HUES48 (cell line): Measurements from ENCODE around the gene RPS6KA2.

Experiments used
- H3K27ac ChIP-seq: one replicate; pipeline ENCODE4 v1.7.0; 2013; ENCODE audit warnings: low read depth, low read length, inconsistent platforms
- H3K27me3 ChIP-seq: 2 replicates; pipeline ENCODE4 v1.6.1; 2013; ENCODE audit warnings: mild to moderate bottlenecking, low read length; ENCODE audit not compliant: control insufficient read depth, insufficient read depth
- H3K36me3 ChIP-seq: 2 replicates; pipeline ENCODE4 v1.6.1; 2013; ENCODE audit warnings: low read length; ENCODE audit not compliant: control insufficient read depth, insufficient read depth
- H3K4me1 ChIP-seq: 2 replicates; pipeline ENCODE4 v1.6.1; 2013; ENCODE audit warnings: mild to moderate bottlenecking, low read length; ENCODE audit not compliant: control insufficient read depth, insufficient read depth
- H3K4me3 ChIP-seq: 2 replicates; pipeline ENCODE4 v1.5.1; 2013; ENCODE audit warnings: mild to moderate bottlenecking, low read depth, low read length
- H3K9ac ChIP-seq: 2 replicates; pipeline ENCODE4 v1.6.1; 2013; ENCODE audit warnings: mild to moderate bottlenecking, low read depth, low read length, moderate library complexity
- H3K9me3 ChIP-seq: 2 replicates; pipeline ENCODE4 v1.6.1; 2013; ENCODE audit warnings: low read length; ENCODE audit not compliant: control insufficient read depth, insufficient read depth

RPS6KA2 gene

DNA sequence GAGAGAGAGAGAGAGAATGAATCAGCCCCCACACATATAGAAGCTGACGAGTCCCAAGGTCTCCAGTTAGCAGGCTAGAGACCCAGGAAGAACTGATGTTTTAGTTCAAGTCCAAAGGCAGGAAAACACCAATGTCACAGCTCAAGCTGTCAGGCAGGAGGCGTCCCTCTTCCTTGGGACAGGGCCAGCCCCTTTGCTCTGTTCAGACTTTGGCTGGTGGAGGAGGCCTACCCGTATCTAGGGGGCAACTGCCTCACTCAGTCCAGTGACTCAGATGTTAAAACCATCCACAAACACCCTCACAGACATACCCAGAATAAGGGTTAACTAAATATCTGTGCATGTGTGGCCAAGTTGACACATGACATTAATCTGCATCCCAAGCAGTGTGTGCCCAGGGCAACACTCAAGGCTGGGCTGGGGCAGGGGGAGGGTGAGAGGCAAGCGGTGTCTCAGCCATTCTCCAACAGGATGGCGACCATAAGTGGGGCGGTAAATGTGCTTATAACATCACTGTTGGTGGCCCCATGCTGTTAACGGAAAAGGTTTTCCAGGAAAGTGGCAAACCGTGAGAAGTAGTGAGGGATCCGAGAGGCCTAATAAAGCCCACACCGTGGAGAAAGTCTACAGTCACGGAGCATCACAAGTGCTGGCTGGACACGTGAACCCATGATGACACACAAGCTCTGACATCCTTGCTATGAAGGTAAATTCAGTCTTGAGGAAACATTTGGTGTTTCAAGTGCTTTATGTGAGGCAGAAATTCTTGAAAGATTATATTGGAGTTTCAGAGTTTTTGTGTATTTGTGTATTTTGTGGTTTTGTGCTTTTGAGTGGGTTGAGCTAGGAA is 68.7 kb downstream of the RPS6KA2 start:
- Histone ChIP-seq H3K9me3 (no peaks in the 10 kb centered on the region), H3K4me3 (no peak overlapping the region), H3K4me1 (no peaks in the 10 kb centered on the region), H3K36me3 (no peaks in the 10 kb centered on the region), H3K27me3 (no peaks in the 10 kb centered on the region), H3K9ac (no peak overlapping the region), H3K27ac (no peak overlapping the region)

DNA sequence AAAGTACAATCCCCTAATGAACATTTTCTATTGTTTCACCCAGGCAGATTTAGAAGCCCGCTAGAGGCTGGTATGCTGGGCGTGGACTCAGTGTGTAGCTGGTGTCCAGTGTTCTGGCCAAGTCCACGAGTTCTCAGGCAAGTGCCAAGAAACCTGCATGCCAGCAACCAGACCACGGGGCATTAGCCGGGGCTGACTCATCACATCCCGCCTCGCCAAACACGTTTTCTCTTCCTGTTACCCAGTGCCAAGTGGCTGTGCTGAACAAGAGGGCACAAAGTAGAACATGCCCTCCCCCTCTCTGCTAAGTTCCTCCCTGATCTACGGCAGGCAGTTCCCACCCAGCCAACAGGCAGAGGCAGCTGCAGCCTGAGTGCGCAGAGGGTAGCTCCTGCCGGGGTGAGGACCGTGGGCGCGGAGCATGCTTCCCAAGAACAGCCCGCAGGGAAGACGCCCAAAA is 70.2 kb downstream of the RPS6KA2 start:
- Histone ChIP-seq H3K9ac (no peak overlapping the region), H3K27ac (no peak overlapping the region), H3K36me3 (no peaks in the 10 kb centered on the region), H3K4me3 (no peak overlapping the region), H3K9me3 (no peaks in the 10 kb centered on the region), H3K27me3 (no peaks in the 10 kb centered on the region), H3K4me1 (peaks cover 4% of the 10 kb centered on the region)

DNA sequence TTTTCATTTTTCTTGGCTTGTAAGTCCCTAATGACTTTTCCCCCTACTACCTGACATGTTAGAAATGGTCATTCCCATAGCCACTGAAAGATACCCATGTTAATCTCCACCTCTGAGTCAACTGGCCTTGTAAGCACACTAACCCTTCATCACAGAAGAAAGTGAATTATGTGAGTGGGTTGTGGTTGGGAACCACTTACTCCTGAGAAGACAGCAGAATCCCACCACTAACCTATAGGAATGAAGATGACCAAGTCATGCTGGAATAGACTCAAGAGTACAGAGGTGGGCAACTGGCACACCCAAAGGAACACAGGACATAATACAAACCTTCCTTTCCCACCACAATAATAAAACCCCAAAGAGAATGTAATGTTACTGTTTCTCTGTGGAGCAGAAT is 70.7 kb downstream of the RPS6KA2 start:
- no peaks in the 10 kb centered on the region for H3K36me3 ChIP-seq
- no peaks in the 10 kb centered on the region for H3K9me3 ChIP-seq
- H3K27me3 ChIP-seq: no peaks in the 10 kb centered on the region
- H3K9ac ChIP-seq: no peak overlapping the region
- H3K4me1 ChIP-seq: peaks cover 9% of the 10 kb centered on the region
- H3K27ac ChIP-seq: no peak overlapping the region
- no peak overlapping the region for H3K4me3 ChIP-seq

DNA sequence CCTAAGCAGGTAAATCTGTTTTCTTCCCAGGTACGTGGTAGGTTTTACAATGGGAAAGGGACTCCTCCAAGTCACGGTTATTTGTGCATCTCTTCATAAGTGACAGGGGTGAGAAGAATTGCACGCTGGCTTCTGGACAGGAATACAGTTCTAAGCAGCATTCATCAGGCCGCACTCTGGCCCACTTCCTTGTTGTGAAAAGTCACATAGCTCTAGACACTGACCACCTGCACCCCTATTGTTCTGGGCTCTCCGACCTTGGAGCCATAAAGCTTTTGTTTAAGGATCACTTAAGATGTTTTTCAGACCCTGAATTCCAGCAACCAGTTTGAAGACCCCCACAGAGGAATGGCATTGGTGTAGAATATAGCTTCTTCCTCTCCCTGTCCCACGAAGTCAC is 72.0 kb downstream of the RPS6KA2 start:
- H3K27ac ChIP-seq: no peak overlapping the region
- H3K9ac ChIP-seq: no peak overlapping the region
- no peaks in the 10 kb centered on the region for H3K27me3 ChIP-seq
- H3K9me3 ChIP-seq: no peaks in the 10 kb centered on the region
- H3K4me1 ChIP-seq: peaks cover 13% of the 10 kb centered on the region
- H3K4me3 ChIP-seq: no peak overlapping the region
- no peaks in the 10 kb centered on the region for H3K36me3 ChIP-seq

DNA sequence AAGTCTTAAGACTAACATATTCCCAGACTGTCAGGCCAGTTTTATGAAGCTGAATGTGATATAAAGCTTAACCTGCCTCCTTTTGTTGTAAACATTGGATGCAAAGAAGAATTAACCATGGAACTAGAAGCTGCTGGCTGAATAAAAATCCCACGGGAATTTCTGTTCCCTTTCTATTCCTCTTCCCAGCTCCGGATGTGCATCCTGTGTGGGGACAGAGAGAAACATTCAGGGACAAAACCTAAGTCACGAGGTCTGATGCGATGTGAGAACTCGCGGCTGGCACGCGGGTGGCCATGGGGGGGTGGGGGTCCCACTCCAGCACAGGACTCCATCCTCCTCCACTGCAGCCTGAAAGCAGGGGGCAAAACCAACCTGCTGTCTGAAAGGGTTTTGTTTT is 72.7 kb downstream of the RPS6KA2 start:
- no peak overlapping the region for H3K27ac ChIP-seq
- no peaks in the 10 kb centered on the region for H3K36me3 ChIP-seq
- no peak overlapping the region for H3K4me3 ChIP-seq
- H3K4me1 ChIP-seq: peaks cover 13% of the 10 kb centered on the region
- no peaks in the 10 kb centered on the region for H3K9me3 ChIP-seq
- H3K27me3 ChIP-seq: no peaks in the 10 kb centered on the region
- H3K9ac ChIP-seq: no peak overlapping the region

DNA sequence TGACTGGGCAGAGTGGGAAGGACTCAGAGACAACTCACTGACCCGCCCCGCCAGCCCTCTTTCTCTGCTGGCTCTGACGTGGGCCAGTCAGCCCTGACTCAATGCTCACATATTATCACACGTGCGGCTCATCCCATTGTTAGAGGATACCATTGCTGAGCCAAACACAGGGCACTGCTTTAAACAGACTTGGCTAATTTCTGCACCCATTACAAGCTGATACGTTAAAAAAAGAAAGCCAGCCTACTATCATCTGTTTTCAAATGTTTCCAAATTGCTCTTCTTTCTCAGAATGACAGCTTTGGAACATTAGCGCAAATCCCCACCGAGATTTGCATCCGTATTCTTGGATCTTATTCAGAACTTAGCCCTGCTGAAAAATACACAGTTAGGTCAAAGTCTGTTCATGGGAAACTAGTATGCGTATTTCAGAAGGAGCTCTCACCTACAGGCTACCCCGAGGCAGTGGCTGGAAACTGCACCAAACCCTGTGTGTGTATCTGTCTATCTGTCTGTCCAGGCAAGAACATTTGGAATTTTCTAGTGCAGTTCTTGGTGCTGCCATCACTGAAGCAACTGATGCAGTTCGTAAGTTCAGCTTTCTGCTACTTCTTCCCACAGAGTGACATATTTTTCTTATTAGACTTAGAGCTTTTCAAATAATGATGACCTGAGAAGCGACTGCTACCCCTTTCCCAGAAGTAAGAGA is 73.3 kb downstream of the RPS6KA2 start:
- Histone ChIP-seq H3K36me3 (no peaks in the 10 kb centered on the region), H3K9me3 (no peaks in the 10 kb centered on the region), H3K27ac (no peak overlapping the region), H3K9ac (no peak overlapping the region), H3K4me3 (no peak overlapping the region), H3K4me1 (peaks cover 13% of the 10 kb centered on the region), H3K27me3 (no peaks in the 10 kb centered on the region)

DNA sequence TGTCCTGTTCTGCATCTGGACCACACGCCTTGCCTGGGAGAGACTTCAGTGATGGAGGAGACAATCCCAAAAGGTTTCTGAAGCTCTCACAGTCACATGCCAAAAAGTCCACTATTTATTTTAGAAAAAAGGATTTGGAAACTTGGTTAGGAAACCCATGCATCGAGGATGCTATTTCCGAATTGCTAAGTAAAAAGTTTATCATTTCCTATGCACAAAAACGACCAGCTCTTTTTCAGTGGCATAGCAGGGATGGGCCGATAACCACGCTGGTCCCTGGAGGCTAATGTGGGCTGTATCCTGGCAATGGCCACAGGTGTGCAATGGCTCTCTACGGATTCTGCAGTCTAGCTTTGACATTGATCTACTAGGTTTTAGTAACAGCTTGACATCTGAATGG is 74.5 kb downstream of the RPS6KA2 start:
- H3K4me1 ChIP-seq: peaks cover 13% of the 10 kb centered on the region
- no peak overlapping the region for H3K9ac ChIP-seq
- H3K27me3 ChIP-seq: no peaks in the 10 kb centered on the region
- H3K9me3 ChIP-seq: no peaks in the 10 kb centered on the region
- no peak overlapping the region for H3K27ac ChIP-seq
- H3K36me3 ChIP-seq: no peaks in the 10 kb centered on the region
- H3K4me3 ChIP-seq: no peak overlapping the region

DNA sequence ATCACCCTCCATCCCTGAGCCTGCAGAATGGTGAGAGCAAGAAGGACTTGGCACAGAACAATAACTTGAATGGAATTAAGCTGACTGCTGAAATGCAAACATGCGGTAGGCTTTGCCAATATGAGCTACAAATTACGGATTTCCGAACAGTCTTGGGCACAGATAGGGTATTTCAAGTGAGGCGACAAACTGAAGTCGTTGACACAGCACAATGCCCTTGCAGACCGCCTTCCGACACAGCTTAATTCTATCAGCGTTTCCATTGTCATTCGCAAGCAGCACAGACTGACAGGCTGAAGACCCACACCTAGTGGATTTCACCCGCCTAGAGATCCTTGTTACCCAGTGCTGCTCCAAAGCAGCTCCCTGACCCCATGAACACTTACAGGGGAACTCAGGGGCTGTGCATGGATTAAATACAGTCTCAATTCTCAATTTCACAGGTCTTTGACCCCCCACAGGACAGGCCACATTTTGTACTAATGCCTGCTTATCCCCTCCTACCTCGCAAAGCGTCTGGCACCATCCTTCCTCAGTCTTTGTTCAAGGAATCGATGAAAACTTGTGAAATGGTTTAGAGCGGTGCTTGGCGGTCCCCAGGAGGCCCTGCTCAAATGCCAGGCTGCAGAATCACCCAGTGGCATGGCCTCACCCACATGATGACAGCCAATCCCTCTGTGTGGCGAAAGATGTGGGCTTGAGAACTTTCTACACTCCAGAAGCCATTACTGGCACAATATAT is 75.1 kb downstream of the RPS6KA2 start:
- no peak overlapping the region; the same call in 1 of the 2 replicates for H3K4me3 ChIP-seq
- no peaks in the 10 kb centered on the region for H3K27me3 ChIP-seq
- H3K4me1 ChIP-seq: peaks cover 13% of the 10 kb centered on the region
- H3K9me3 ChIP-seq: no peaks in the 10 kb centered on the region
- H3K9ac ChIP-seq: no peak overlapping the region
- H3K36me3 ChIP-seq: no peaks in the 10 kb centered on the region
- H3K27ac ChIP-seq: no peak overlapping the region

DNA sequence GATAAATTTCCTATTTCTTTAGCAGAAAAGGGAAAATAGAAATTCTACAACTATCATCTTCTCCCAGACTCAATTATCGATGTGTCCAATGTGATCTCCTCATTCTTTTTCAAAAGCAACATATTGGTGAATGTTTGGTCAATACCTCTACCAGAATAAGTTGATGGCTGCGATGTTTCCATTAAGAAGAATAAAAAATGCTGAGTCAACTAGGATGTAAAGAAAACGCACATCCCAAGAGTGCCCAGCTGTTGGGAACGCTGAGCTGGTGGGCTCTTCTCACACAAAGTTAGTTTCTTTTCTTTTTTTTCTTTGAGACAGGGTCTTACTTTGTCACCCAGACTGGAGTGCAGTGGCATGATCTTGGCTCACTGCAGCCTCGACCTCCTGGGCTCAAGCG is 80.4 kb downstream of the RPS6KA2 start:
- Histone ChIP-seq H3K9me3 (no peaks in the 10 kb centered on the region), H3K4me1 (peaks cover 17% of the 10 kb centered on the region), H3K27me3 (no peaks in the 10 kb centered on the region), H3K9ac (no peak overlapping the region), H3K4me3 (no peak overlapping the region), H3K27ac (no peak overlapping the region), H3K36me3 (no peaks in the 10 kb centered on the region)

DNA sequence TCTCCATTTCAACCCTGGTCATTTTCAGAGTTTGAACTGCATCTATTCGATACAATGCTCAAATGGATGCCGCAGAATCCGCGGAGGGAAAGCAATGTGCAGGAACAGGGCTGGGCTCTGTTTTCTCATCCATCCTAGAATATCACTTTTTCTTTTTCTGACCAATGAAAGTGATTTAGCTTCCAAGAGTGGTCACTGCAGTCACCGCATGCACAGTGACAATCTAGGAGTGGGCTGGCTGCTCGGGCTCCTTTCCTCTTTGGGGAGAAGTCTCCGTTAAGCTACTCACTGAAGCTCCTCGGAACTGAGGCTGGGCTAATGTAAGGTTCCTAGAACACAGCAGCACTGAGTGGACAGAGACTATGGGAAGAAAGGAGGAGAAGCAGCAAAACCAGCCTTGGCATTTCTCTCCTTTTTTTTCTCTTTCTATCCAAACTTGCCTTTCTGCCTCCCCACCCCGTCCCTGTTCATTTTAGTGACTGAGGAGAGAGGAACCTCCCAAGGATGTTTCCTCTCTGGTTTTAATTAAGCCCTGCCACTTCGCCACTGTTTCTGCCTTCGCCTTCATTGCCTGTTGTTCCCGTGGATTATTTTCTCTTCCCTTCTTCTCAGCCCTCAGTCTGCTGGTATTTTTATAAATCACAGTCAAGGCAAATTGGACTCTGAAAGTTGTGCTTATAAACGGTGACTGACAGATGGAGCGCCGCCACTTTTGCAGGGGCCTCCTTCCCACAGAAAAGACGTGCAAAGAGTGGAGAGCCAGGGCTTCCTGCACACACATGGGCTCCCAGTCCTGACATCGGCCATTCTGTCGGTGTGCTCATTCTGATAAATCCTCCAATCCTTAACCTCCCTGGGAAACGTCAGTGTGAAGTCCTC is 81.7 kb downstream of the RPS6KA2 start:
- Histone ChIP-seq H3K4me1 (peaks cover 15% of the 10 kb centered on the region), H3K36me3 (no peaks in the 10 kb centered on the region), H3K4me3 (no peak overlapping the region), H3K9me3 (no peaks in the 10 kb centered on the region), H3K9ac (no peak overlapping the region), H3K27ac (no peak overlapping the region), H3K27me3 (no peaks in the 10 kb centered on the region)
